ENCODE results near the gene KIF5A. TPM values are rescaled to one million over a fixed set of nuclear protein-coding genes. Genes with fewer than 3 reads are reported as not detected.

The KIF5A gene
- total RNA-seq, 2 experiments from 2014 or later = 1.3 to 1.4 TPM

DNA sequence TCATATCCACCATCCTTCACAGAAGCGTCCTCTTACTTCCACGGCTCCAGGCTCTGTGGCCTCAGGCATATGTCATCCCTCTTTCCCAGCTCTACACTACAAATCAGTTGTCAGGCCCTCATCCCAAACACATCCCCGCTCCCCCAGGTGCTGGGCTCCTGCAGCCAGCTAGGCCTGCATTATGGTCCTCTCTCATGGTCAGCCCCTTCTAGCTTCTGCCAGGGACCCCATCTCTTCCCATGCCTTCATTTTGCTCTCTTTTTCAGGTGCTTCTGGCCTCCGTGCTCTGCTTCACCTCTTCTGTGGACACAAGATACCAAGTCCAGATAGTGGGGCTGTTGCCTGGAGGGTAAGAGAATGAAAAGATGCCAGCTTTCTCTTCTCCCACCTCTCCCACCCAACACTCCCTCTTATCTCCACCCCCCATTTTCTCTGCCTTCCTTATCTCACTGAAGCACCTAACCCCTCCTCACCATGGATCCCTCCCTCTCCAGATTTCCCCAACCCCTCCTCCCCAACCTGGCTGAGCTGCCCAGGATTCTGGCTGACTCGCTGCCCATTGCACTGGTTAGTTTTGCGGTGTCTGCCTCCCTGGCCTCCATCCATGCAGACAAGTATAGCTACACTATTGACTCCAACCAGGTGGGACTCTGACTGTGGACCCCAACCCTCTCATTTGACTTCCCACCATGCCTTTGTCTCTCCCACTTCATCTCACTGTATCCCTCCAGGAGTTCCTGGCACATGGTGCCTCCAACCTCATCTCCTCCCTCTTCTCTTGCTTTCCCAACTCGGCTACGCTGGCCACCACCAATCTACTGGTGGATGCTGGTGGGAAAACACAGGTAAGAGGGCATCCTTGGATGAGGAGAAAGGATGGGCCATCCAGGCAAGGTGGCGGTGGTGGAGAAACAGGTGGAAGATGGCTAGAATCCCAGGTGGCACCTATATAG, 72.7 kb downstream of the KIF5A start:
- H3K27me3 Mint-ChIP-seq = peaks cover 86% of the 10 kb centered on the region
- POLR2A ChIA-PET = no interaction called here

GRCh38 chr12:57623385-57623784, 73.5 kb downstream of the KIF5A start:
- intact Hi-C loops (cut with DNase I, micrococcal nuclease) = loop anchor here in 1 of 2 experiments (5.0 kb wide), 1 partner anchor 166 kb away; the partner anchor contains the start of genes GLI1 and INHBE
- no peak for DNase-seq
- CTCF ChIA-PET = interaction anchor here (0.8 to 6.3 kb wide), 3 partner anchors 15 to 164 kb away, joined by 4 to 76 read pairs (median 4); partner anchors contain the start of gene GLI1
- Mint-ChIP-seq H3K9me3 (ENCODE audit: low read depth) (no peaks in the 10 kb centered on the region), H3K4me1 (peaks cover 40% of the 10 kb centered on the region), H3K27me3 (peaks cover 86% of the 10 kb centered on the region), H3K4me3 (no peak overlapping the region), H3K27ac (no peak overlapping the region), H3K36me3 (ENCODE audit: low read depth) (no peaks in the 10 kb centered on the region)
- no peak for ATAC-seq
- POLR2A ChIA-PET = interaction anchor here (0.7 kb wide), 2 partner anchors 20 to 23 kb away, joined by 3 read pairs; no protein-coding TSS in a partner anchor

More for the DNA sequence above, 72.7 kb downstream of the KIF5A start:
- CTCF ChIA-PET = interaction anchor here (0.5 to 6.3 kb wide), 7 partner anchors 8 to 304 kb away, joined by 3 to 76 read pairs (median 3); no protein-coding TSS in a partner anchor
- intact Hi-C loops (cut with DNase I, micrococcal nuclease) = loop anchor here in 1 of 2 experiments (5.0 kb wide), 1 partner anchor 165 kb away; the partner anchor contains the start of genes GLI1 and INHBE
- no peaks in the 10 kb centered on the region for H3K36me3 Mint-ChIP-seq (ENCODE audit: low read depth)
- no peak for ATAC-seq
- no peak overlapping the region for H3K27ac Mint-ChIP-seq
- no peak overlapping the region for H3K4me3 Mint-ChIP-seq
- no peak for DNase-seq
- H3K9me3 Mint-ChIP-seq (ENCODE audit: low read depth) = no peaks in the 10 kb centered on the region
- peaks cover 35% of the 10 kb centered on the region for H3K4me1 Mint-ChIP-seq

GRCh38 chr12:57623811-57624390, 74.1 kb downstream of the KIF5A start:
- DNase-seq = no peak
- Mint-ChIP-seq H3K4me3 (no peak overlapping the region), H3K27ac (no peak overlapping the region), H3K27me3 (peaks cover 88% of the 10 kb centered on the region), H3K4me1 (peaks cover 40% of the 10 kb centered on the region), H3K9me3 (ENCODE audit: low read depth) (no peaks in the 10 kb centered on the region), H3K36me3 (ENCODE audit: low read depth) (no peaks in the 10 kb centered on the region)
- ChIA-PET POLR2A (interaction anchor here (0.7 kb wide), 2 partner anchors 21 to 22 kb away, joined by 3 read pairs; no protein-coding TSS in a partner anchor), CTCF (interaction anchor here (0.8 to 6.3 kb wide), 3 partner anchors 30 to 165 kb away, joined by 3 to 76 read pairs (median 4); partner anchors contain the start of gene GLI1)
- intact Hi-C loops (cut with DNase I, micrococcal nuclease) = loop anchor here in 1 of 2 experiments (5.0 kb wide), 1 partner anchor 167 kb away; the partner anchor contains the start of genes GLI1 and INHBE
- no peak for ATAC-seq

GRCh38 chr12:57624441-57625220, 74.8 kb downstream of the KIF5A start:
- no peaks in the 10 kb centered on the region for H3K36me3 Mint-ChIP-seq (ENCODE audit: low read depth)
- H3K27me3 Mint-ChIP-seq = peaks cover 87% of the 10 kb centered on the region
- H3K9me3 Mint-ChIP-seq (ENCODE audit: low read depth) = no peaks in the 10 kb centered on the region
- no peak overlapping the region for H3K27ac Mint-ChIP-seq
- H3K4me1 Mint-ChIP-seq = peaks cover 37% of the 10 kb centered on the region
- intact Hi-C loops (cut with DNase I, micrococcal nuclease) = loop anchor here in 1 of 2 experiments (5.0 kb wide), 1 partner anchor 167 kb away; the partner anchor contains the start of genes GLI1 and INHBE
- ChIA-PET CTCF (interaction anchor here (1.0 to 6.3 kb wide), 5 partner anchors 8 to 41 kb away, joined by 3 to 76 read pairs (median 5); no protein-coding TSS in a partner anchor), POLR2A (interaction anchor here (0.9 kb wide), 1 partner anchor 1264 kb away, joined by 3 read pairs; the partner anchor contains the start of gene STAT2)
- DNase-seq (no peak), ATAC-seq (no peak)
- no peak overlapping the region for H3K4me3 Mint-ChIP-seq

GRCh38 chr12:57625261-57626032, 75.6 kb downstream of the KIF5A start:
- Mint-ChIP-seq H3K9me3 (ENCODE audit: low read depth) (no peaks in the 10 kb centered on the region), H3K27ac (no peak overlapping the region), H3K4me1 (peaks cover 30% of the 10 kb centered on the region), H3K4me3 (no peak overlapping the region), H3K36me3 (ENCODE audit: low read depth) (no peaks in the 10 kb centered on the region), H3K27me3 (peaks cover 88% of the 10 kb centered on the region)
- intact Hi-C loops (cut with DNase I, micrococcal nuclease) = no loop called here
- ATAC-seq (no peak), DNase-seq (no peak)
- CTCF ChIA-PET = interaction anchor here (0.7 to 6.3 kb wide), 7 partner anchors 8 to 175 kb away, joined by 3 to 76 read pairs (median 3); no protein-coding TSS in a partner anchor
- POLR2A ChIA-PET = interaction anchor here (0.9 kb wide), 1 partner anchor 1265 kb away, joined by 3 read pairs; the partner anchor contains the start of gene STAT2

GRCh38 chr12:57626111-57626920, 76.5 kb downstream of the KIF5A start:
- ATAC-seq = no peak
- intact Hi-C loops (cut with DNase I, micrococcal nuclease) = no loop called here

DNA sequence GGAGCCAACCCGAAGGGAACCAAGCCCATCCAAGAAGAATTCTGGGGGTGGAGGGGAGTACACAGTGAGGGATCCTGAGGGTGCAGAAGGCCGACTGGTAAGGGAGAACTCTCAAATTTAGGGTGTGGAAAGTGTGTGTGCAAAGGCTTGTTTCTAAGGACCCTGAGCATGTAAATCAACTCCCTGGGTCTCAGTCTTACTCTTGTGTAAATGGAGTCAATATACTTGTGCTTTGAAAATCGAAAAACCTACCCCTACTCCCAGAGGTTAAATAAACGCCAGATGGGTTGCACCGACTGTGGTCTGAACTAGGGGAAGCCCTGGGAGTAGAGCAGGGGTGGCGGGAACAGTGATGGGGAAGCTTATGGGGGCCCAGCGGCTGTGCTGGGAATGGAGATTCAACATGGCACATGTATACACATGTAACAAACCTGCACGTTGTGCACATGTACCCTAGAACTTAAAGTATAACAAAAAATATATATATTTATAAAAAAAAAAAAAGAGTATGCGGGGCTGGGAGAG, 77.1 kb downstream of the KIF5A start:
- ChIA-PET POLR2A (no interaction called here), CTCF (interaction anchor here (0.7 to 1.7 kb wide), 9 partner anchors 13 to 328 kb away, joined by 3 to 10 read pairs (median 4); partner anchors contain the start of genes ARHGEF25 and GLI1)
- DNase-seq = no peak
- Mint-ChIP-seq H3K4me3 (no peak overlapping the region), H3K27ac (no peak overlapping the region), H3K4me1 (peaks cover 17% of the 10 kb centered on the region), H3K9me3 (ENCODE audit: low read depth) (no peaks in the 10 kb centered on the region), H3K36me3 (ENCODE audit: low read depth) (no peaks in the 10 kb centered on the region), H3K27me3 (peaks cover 88% of the 10 kb centered on the region)
- no peak for ATAC-seq
- intact Hi-C loops (cut with DNase I, micrococcal nuclease) = no loop called here

More at GRCh38 chr12:57626111-57626920, 76.5 kb downstream of the KIF5A start:
- Mint-ChIP-seq H3K36me3 (ENCODE audit: low read depth) (no peaks in the 10 kb centered on the region), H3K9me3 (ENCODE audit: low read depth) (no peaks in the 10 kb centered on the region), H3K27me3 (peaks cover 88% of the 10 kb centered on the region), H3K4me3 (no peak overlapping the region), H3K4me1 (peaks cover 22% of the 10 kb centered on the region), H3K27ac (no peak overlapping the region)
- ChIA-PET CTCF (interaction anchor here (0.7 to 1.5 kb wide), 4 partner anchors 9 to 176 kb away, joined by 3 to 5 read pairs (median 3); partner anchors contain the start of gene ARHGEF25), POLR2A (no interaction called here)
- DNase-seq = no peak

- ChIA-PET POLR2A (no interaction called here), CTCF (interaction anchor here (0.6 to 1.7 kb wide), 14 partner anchors 10 to 328 kb away, joined by 3 to 10 read pairs (median 4); partner anchors contain the start of genes ARHGEF25 and GLI1)
- peaks cover 81% of the 10 kb centered on the region for H3K27me3 Mint-ChIP-seq
- peak; percentile 67 for DNase-seq
- no peak overlapping the region for H3K27ac Mint-ChIP-seq
- peaks cover 14% of the 10 kb centered on the region for H3K4me1 Mint-ChIP-seq
- H3K36me3 Mint-ChIP-seq (ENCODE audit: low read depth) = no peaks in the 10 kb centered on the region
- no peaks in the 10 kb centered on the region for H3K9me3 Mint-ChIP-seq (ENCODE audit: low read depth)
- H3K4me3 Mint-ChIP-seq = no peak overlapping the region
- intact Hi-C loops (cut with DNase I, micrococcal nuclease) = no loop called here
- ATAC-seq = peak; percentile 79
Measured at GRCh38 chr12:57627501-57628279, 77.8 kb downstream of the KIF5A start.

Measured in activated CD4-positive, alpha-beta T cell treated with anti-CD3 and anti-CD28 coated beads for 36 hours (primary cell).